Measurements from ENCODE around the gene CFAP61.

DNA sequence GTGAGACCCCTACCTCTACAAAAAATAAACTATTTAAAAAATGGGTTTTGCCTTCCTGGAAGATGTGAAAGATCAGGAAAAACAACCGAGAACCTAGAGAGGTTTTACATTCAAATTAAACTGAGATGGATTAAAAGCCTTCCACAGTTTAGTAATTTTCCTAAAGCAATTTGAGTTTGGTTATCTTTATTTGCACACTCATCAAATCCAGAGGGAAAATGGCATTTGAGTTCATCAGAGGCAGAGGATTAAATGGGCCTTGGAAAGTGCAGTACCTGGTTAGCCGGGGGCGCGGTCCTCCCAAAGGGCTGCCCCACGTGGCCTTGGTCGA is 158.6 kb downstream of the CFAP61 start:
- TF ChIP-seq POLR2AphosphoS5 (IDR thresholded peaks at IDR 0.05) (no peak), CTCF (IDR thresholded peaks at IDR 0.05) (no peak), EP300 (IDR thresholded peaks at IDR 0.05) (no peak), POLR2A (IDR thresholded peaks at IDR 0.05; ENCODE audit: low read depth) (no peak)
